ENCODE data around the gene ABCA1.
A peak's percentile ranks its signal among the peaks of the same experiment; 100 is the strongest.

The ABCA1 gene

GRCh38 chr9:104775976-104776375 lies 152.0 kb downstream of the ABCA1 start:
- no CpG with 5 or more reads among the region's 2 CpGs for WGBS (ENCODE audit: extremely low coverage, insufficient coverage, insufficient read length)
- Histone ChIP-seq H3K36me3 (ENCODE audit: control insufficient read depth in 1 of 2, insufficient read depth in 2 of 2, low read length in 2 of 2) (no peaks in the 10 kb centered on the region), H3K9me3 (ENCODE audit: insufficient read depth, low read depth, low read length) (no peaks in the 10 kb centered on the region), H3K4me3 (ENCODE audit: low read depth, low read length) (no peak overlapping the region), H2AK5ac (ENCODE audit: low read length) (no peak overlapping the region), H3K79me1 (ENCODE audit: low read length) (no peaks in the 10 kb centered on the region), H2AFZ (ENCODE audit: insufficient read depth, low read length, poor library complexity) (no peak overlapping the region), H2BK12ac (ENCODE audit: low read length) (no peak overlapping the region), H3K18ac (ENCODE audit: low read length) (no peak overlapping the region), H3K79me2 (ENCODE audit: control insufficient read depth, insufficient read depth, low read length, poor library complexity) (no peaks in the 10 kb centered on the region), H3K4me1 (ENCODE audit: control insufficient read depth in 1 of 2, insufficient read depth in 2 of 2, low read length in 2 of 2) (no peaks in the 10 kb centered on the region), H2BK5ac (ENCODE audit: low read depth, low read length, poor library complexity) (no peak overlapping the region), H3K23ac (ENCODE audit: low read length) (no peak overlapping the region), H3K14ac (ENCODE audit: low read length) (no peak overlapping the region), H3K27ac (ENCODE audit: low read depth, low read length) (no peak overlapping the region), H3K4ac (ENCODE audit: low read depth, low read length) (no peak overlapping the region), H4K8ac (ENCODE audit: low read depth, low read length) (no peak overlapping the region), H3K27me3 (ENCODE audit: insufficient read depth, low read length) (no peaks in the 10 kb centered on the region), H3K9ac (ENCODE audit: low read length) (no peak overlapping the region), H2BK120ac (ENCODE audit: insufficient read depth, low read length, poor library complexity) (no peak overlapping the region), H4K12ac (ENCODE audit: low read depth, low read length) (no peak overlapping the region), H3K4me2 (ENCODE audit: low read length) (no peak overlapping the region), H4K91ac (ENCODE audit: low read depth, low read length) (no peak overlapping the region)
- DNase-seq, result no peak

- Histone ChIP-seq H4K8ac (ENCODE audit: low read depth, low read length) (no peak overlapping the region), H4K91ac (ENCODE audit: low read depth, low read length) (no peak overlapping the region), H2BK5ac (ENCODE audit: low read depth, low read length, poor library complexity) (no peak overlapping the region), H3K23ac (ENCODE audit: low read length) (no peak overlapping the region), H2BK12ac (ENCODE audit: low read length) (no peak overlapping the region), H2AK5ac (ENCODE audit: low read length) (no peak overlapping the region), H3K14ac (ENCODE audit: low read length) (no peak overlapping the region), H2BK120ac (ENCODE audit: insufficient read depth, low read length, poor library complexity) (no peak overlapping the region), H3K9me3 (ENCODE audit: insufficient read depth, low read depth, low read length) (no peaks in the 10 kb centered on the region), H3K27ac (ENCODE audit: low read depth, low read length) (no peak overlapping the region), H3K4me1 (ENCODE audit: control insufficient read depth in 1 of 2, insufficient read depth in 2 of 2, low read length in 2 of 2) (no peaks in the 10 kb centered on the region), H3K36me3 (ENCODE audit: control insufficient read depth in 1 of 2, insufficient read depth in 2 of 2, low read length in 2 of 2) (no peaks in the 10 kb centered on the region), H4K12ac (ENCODE audit: low read depth, low read length) (no peak overlapping the region), H3K18ac (ENCODE audit: low read length) (no peak overlapping the region), H3K9ac (ENCODE audit: low read length) (no peak overlapping the region), H3K4ac (ENCODE audit: low read depth, low read length) (no peak overlapping the region), H3K27me3 (ENCODE audit: insufficient read depth, low read length) (no peaks in the 10 kb centered on the region), H3K4me3 (ENCODE audit: low read depth, low read length) (no peak overlapping the region), H3K79me2 (ENCODE audit: control insufficient read depth, insufficient read depth, low read length, poor library complexity) (no peaks in the 10 kb centered on the region), H2AFZ (ENCODE audit: insufficient read depth, low read length, poor library complexity) (no peak overlapping the region), H3K79me1 (ENCODE audit: low read length) (no peaks in the 10 kb centered on the region), H3K4me2 (ENCODE audit: low read length) (no peak overlapping the region)
- no peak for DNase-seq
Measured at GRCh38 chr9:104775574-104775936, 152.4 kb downstream of the ABCA1 start.

- Histone ChIP-seq H3K27me3 (ENCODE audit: insufficient read depth, low read length) (no peaks in the 10 kb centered on the region), H4K8ac (ENCODE audit: low read depth, low read length) (no peak overlapping the region), H3K4me1 (ENCODE audit: control insufficient read depth in 1 of 2, insufficient read depth in 2 of 2, low read length in 2 of 2) (no peaks in the 10 kb centered on the region), H2BK120ac (ENCODE audit: insufficient read depth, low read length, poor library complexity) (no peak overlapping the region), H3K4me2 (ENCODE audit: low read length) (no peak overlapping the region), H3K4me3 (ENCODE audit: low read depth, low read length) (no peak overlapping the region), H3K36me3 (ENCODE audit: control insufficient read depth in 1 of 2, insufficient read depth in 2 of 2, low read length in 2 of 2) (no peaks in the 10 kb centered on the region), H3K18ac (ENCODE audit: low read length) (no peak overlapping the region), H4K91ac (ENCODE audit: low read depth, low read length) (no peak overlapping the region), H3K4ac (ENCODE audit: low read depth, low read length) (no peak overlapping the region), H3K27ac (ENCODE audit: low read depth, low read length) (no peak overlapping the region), H3K23ac (ENCODE audit: low read length) (no peak overlapping the region), H3K14ac (ENCODE audit: low read length) (no peak overlapping the region), H2AK5ac (ENCODE audit: low read length) (no peak overlapping the region), H2AFZ (ENCODE audit: insufficient read depth, low read length, poor library complexity) (no peak overlapping the region), H3K79me1 (ENCODE audit: low read length) (no peaks in the 10 kb centered on the region), H2BK12ac (ENCODE audit: low read length) (no peak overlapping the region), H4K12ac (ENCODE audit: low read depth, low read length) (no peak overlapping the region), H3K9ac (ENCODE audit: low read length) (no peak overlapping the region), H3K9me3 (ENCODE audit: insufficient read depth, low read depth, low read length) (no peaks in the 10 kb centered on the region), H3K79me2 (ENCODE audit: control insufficient read depth, insufficient read depth, low read length, poor library complexity) (no peaks in the 10 kb centered on the region), H2BK5ac (ENCODE audit: low read depth, low read length, poor library complexity) (no peak overlapping the region)
- no CpG with 5 or more reads among the region's 11 CpGs for WGBS (ENCODE audit: extremely low coverage, insufficient coverage, insufficient read length)
- DNase-seq, result peak in 1 of 2 donors; percentile 19
Measured at GRCh38 chr9:104774831-104775573, 153.0 kb downstream of the ABCA1 start.

- H3K9me3 ChIP-seq (ENCODE audit: insufficient read depth, low read depth, low read length), result no peaks in the 10 kb centered on the region
- H3K18ac ChIP-seq (ENCODE audit: low read length), result no peak overlapping the region
- H3K4me2 ChIP-seq (ENCODE audit: low read length), result no peak overlapping the region
- H2BK5ac ChIP-seq (ENCODE audit: low read depth, low read length, poor library complexity), result no peak overlapping the region
- no peak overlapping the region for H4K91ac ChIP-seq (ENCODE audit: low read depth, low read length)
- H4K8ac ChIP-seq (ENCODE audit: low read depth, low read length), result no peak overlapping the region
- WGBS (ENCODE audit: extremely low coverage, insufficient coverage, insufficient read length), result no CpG with 5 or more reads among the region's 1 CpG
- no peak overlapping the region for H3K14ac ChIP-seq (ENCODE audit: low read length)
- no peaks in the 10 kb centered on the region for H3K79me1 ChIP-seq (ENCODE audit: low read length)
- H3K4me3 ChIP-seq (ENCODE audit: low read depth, low read length), result no peak overlapping the region
- no peak overlapping the region for H3K4ac ChIP-seq (ENCODE audit: low read depth, low read length)
- no peaks in the 10 kb centered on the region for H3K4me1 ChIP-seq (ENCODE audit: control insufficient read depth in 1 of 2, insufficient read depth in 2 of 2, low read length in 2 of 2)
- no peak overlapping the region for H3K27ac ChIP-seq (ENCODE audit: low read depth, low read length)
- no peak overlapping the region for H2AFZ ChIP-seq (ENCODE audit: insufficient read depth, low read length, poor library complexity)
- H4K12ac ChIP-seq (ENCODE audit: low read depth, low read length), result no peak overlapping the region
- H3K23ac ChIP-seq (ENCODE audit: low read length), result no peak overlapping the region
- H2BK120ac ChIP-seq (ENCODE audit: insufficient read depth, low read length, poor library complexity), result no peak overlapping the region
- H2BK12ac ChIP-seq (ENCODE audit: low read length), result no peak overlapping the region
- H2AK5ac ChIP-seq (ENCODE audit: low read length), result no peak overlapping the region
- no peaks in the 10 kb centered on the region for H3K79me2 ChIP-seq (ENCODE audit: control insufficient read depth, insufficient read depth, low read length, poor library complexity)
- H3K9ac ChIP-seq (ENCODE audit: low read length), result no peak overlapping the region
- H3K36me3 ChIP-seq (ENCODE audit: control insufficient read depth in 1 of 2, insufficient read depth in 2 of 2, low read length in 2 of 2), result no peaks in the 10 kb centered on the region
- no peak for DNase-seq
- no peaks in the 10 kb centered on the region for H3K27me3 ChIP-seq (ENCODE audit: insufficient read depth, low read length)
Measured at GRCh38 chr9:104774132-104774531, 153.8 kb downstream of the ABCA1 start.

All from trophoblast cell (in vitro differentiated cells and primary cell).